ENCODE measurements around the gene CAPZA2.
A peak's percentile ranks its signal among the peaks of the same experiment; 100 is the strongest.
"Not testable (repeated sequence)": the region's sequence is repeated elsewhere in the genome, so short reads cannot be mapped to it uniquely, and the experiment has no call there.

CAPZA2 gene

GRCh38 chr7:116933465-116933864, 71.1 kb downstream of the CAPZA2 start:
- no peaks in the 10 kb centered on the region for H3K4me1 ChIP-seq (ENCODE audit: control insufficient read depth, insufficient read depth, low read length)
- no peaks in the 10 kb centered on the region for H3K27me3 ChIP-seq (ENCODE audit: control insufficient read depth, insufficient read depth, low read length)
- H3K9ac ChIP-seq (ENCODE audit: low read length) = no peak overlapping the region
- H3K27ac ChIP-seq (ENCODE audit: low read depth, low read length) = no peak overlapping the region
- H3K4me3 ChIP-seq (ENCODE audit: low read length) = no peak overlapping the region
- no peaks in the 10 kb centered on the region for H3K36me3 ChIP-seq (ENCODE audit: control insufficient read depth, insufficient read depth, low read length)

- Histone ChIP-seq H3K4me1 (ENCODE audit: control insufficient read depth, insufficient read depth, low read length) (no peaks in the 10 kb centered on the region), H3K27me3 (ENCODE audit: control insufficient read depth, insufficient read depth, low read length) (no peaks in the 10 kb centered on the region), H3K4me3 (ENCODE audit: low read length) (no peak overlapping the region), H3K36me3 (ENCODE audit: control insufficient read depth, insufficient read depth, low read length) (no peaks in the 10 kb centered on the region), H3K27ac (ENCODE audit: low read depth, low read length) (no peak overlapping the region), H3K9ac (ENCODE audit: low read length) (no peak overlapping the region)
Measured at GRCh38 chr7:116934580-116934979, 72.2 kb downstream of the CAPZA2 start.

GRCh38 chr7:116936844-116937243, 74.5 kb downstream of the CAPZA2 start:
- not testable (repeated sequence) for H3K36me3 ChIP-seq (ENCODE audit: control insufficient read depth, insufficient read depth, low read length); H3K4me1 ChIP-seq (ENCODE audit: control insufficient read depth, insufficient read depth, low read length); H3K27me3 ChIP-seq (ENCODE audit: control insufficient read depth, insufficient read depth, low read length); H3K9ac ChIP-seq (ENCODE audit: low read length); H3K4me3 ChIP-seq (ENCODE audit: low read length); H3K27ac ChIP-seq (ENCODE audit: low read depth, low read length)

- Histone ChIP-seq H3K4me1 (ENCODE audit: control insufficient read depth, insufficient read depth, low read length) (no peaks in the 10 kb centered on the region), H3K36me3 (ENCODE audit: control insufficient read depth, insufficient read depth, low read length) (no peaks in the 10 kb centered on the region), H3K9ac (ENCODE audit: low read length) (no peak overlapping the region), H3K27ac (ENCODE audit: low read depth, low read length) (no peak overlapping the region), H3K4me3 (ENCODE audit: low read length) (no peak overlapping the region), H3K27me3 (ENCODE audit: control insufficient read depth, insufficient read depth, low read length) (no peaks in the 10 kb centered on the region)
Measured at GRCh38 chr7:116938678-116939077, 76.3 kb downstream of the CAPZA2 start.

GRCh38 chr7:116940689-116941370, 78.4 kb downstream of the CAPZA2 start:
- Histone ChIP-seq H3K27me3 (ENCODE audit: control insufficient read depth, insufficient read depth, low read length) (no peaks in the 10 kb centered on the region), H3K4me3 (ENCODE audit: low read length) (no peak overlapping the region), H3K4me1 (ENCODE audit: control insufficient read depth, insufficient read depth, low read length) (no peaks in the 10 kb centered on the region), H3K27ac (ENCODE audit: low read depth, low read length) (no peak overlapping the region), H3K36me3 (ENCODE audit: control insufficient read depth, insufficient read depth, low read length) (no peaks in the 10 kb centered on the region), H3K9ac (ENCODE audit: low read length) (no peak overlapping the region)

GRCh38 chr7:116942504-116942903, 80.1 kb downstream of the CAPZA2 start:
- Histone ChIP-seq H3K9ac (ENCODE audit: low read length) (no peak overlapping the region), H3K4me3 (ENCODE audit: low read length) (no peak overlapping the region), H3K27me3 (ENCODE audit: control insufficient read depth, insufficient read depth, low read length) (no peaks in the 10 kb centered on the region), H3K27ac (ENCODE audit: low read depth, low read length) (no peak overlapping the region), H3K36me3 (ENCODE audit: control insufficient read depth, insufficient read depth, low read length) (no peaks in the 10 kb centered on the region), H3K4me1 (ENCODE audit: control insufficient read depth, insufficient read depth, low read length) (no peaks in the 10 kb centered on the region)

GRCh38 chr7:116948934-116949333, 86.5 kb downstream of the CAPZA2 start:
- Histone ChIP-seq H3K9ac (ENCODE audit: low read length) (no peak overlapping the region), H3K27ac (ENCODE audit: low read depth, low read length) (no peak overlapping the region), H3K4me3 (ENCODE audit: low read length) (no peak overlapping the region)

GRCh38 chr7:116949941-116950801, 87.8 kb downstream of the CAPZA2 start:
- Histone ChIP-seq H3K4me3 (ENCODE audit: low read length) (no peak overlapping the region), H3K36me3 (ENCODE audit: control insufficient read depth, insufficient read depth, low read length) (no peaks in the 10 kb centered on the region), H3K27me3 (ENCODE audit: control insufficient read depth, insufficient read depth, low read length) (no peaks in the 10 kb centered on the region), H3K4me1 (ENCODE audit: control insufficient read depth, insufficient read depth, low read length) (peaks cover 4% of the 10 kb centered on the region), H3K27ac (ENCODE audit: low read depth, low read length) (no peak overlapping the region), H3K9ac (ENCODE audit: low read length) (no peak overlapping the region)

More at GRCh38 chr7:116948934-116949333, 86.5 kb downstream of the CAPZA2 start:
- Histone ChIP-seq H3K36me3 (ENCODE audit: control insufficient read depth, insufficient read depth, low read length) (no peaks in the 10 kb centered on the region), H3K4me1 (ENCODE audit: control insufficient read depth, insufficient read depth, low read length) (no peaks in the 10 kb centered on the region), H3K27me3 (ENCODE audit: control insufficient read depth, insufficient read depth, low read length) (no peaks in the 10 kb centered on the region)

GRCh38 chr7:116950889-116951351, 88.5 kb downstream of the CAPZA2 start:
- H3K27ac ChIP-seq (ENCODE audit: low read depth, low read length) = no peak overlapping the region
- H3K4me1 ChIP-seq (ENCODE audit: control insufficient read depth, insufficient read depth, low read length) = peaks cover 7% of the 10 kb centered on the region
- no peak overlapping the region for H3K9ac ChIP-seq (ENCODE audit: low read length)
- H3K4me3 ChIP-seq (ENCODE audit: low read length) = no peak overlapping the region
- no peaks in the 10 kb centered on the region for H3K36me3 ChIP-seq (ENCODE audit: control insufficient read depth, insufficient read depth, low read length)
- H3K27me3 ChIP-seq (ENCODE audit: control insufficient read depth, insufficient read depth, low read length) = no peaks in the 10 kb centered on the region

- no peaks in the 10 kb centered on the region for H3K27me3 ChIP-seq (ENCODE audit: control insufficient read depth, insufficient read depth, low read length)
- H3K9ac ChIP-seq (ENCODE audit: low read length) = no peak overlapping the region
- no peak overlapping the region for H3K27ac ChIP-seq (ENCODE audit: low read depth, low read length)
- H3K36me3 ChIP-seq (ENCODE audit: control insufficient read depth, insufficient read depth, low read length) = no peaks in the 10 kb centered on the region
- H3K4me3 ChIP-seq (ENCODE audit: low read length) = peak overlapping the region; percentile 10
- peaks cover 13% of the 10 kb centered on the region for H3K4me1 ChIP-seq (ENCODE audit: control insufficient read depth, insufficient read depth, low read length)
Measured at GRCh38 chr7:116951366-116952292, 89.2 kb downstream of the CAPZA2 start.

- Histone ChIP-seq H3K4me1 (ENCODE audit: control insufficient read depth, insufficient read depth, low read length) (peaks cover 14% of the 10 kb centered on the region), H3K9ac (ENCODE audit: low read length) (peak overlapping the region; percentile 70), H3K27ac (ENCODE audit: low read depth, low read length) (peak overlapping the region; percentile 95), H3K27me3 (ENCODE audit: control insufficient read depth, insufficient read depth, low read length) (no peaks in the 10 kb centered on the region), H3K36me3 (ENCODE audit: control insufficient read depth, insufficient read depth, low read length) (no peaks in the 10 kb centered on the region), H3K4me3 (ENCODE audit: low read length) (peak overlapping the region; percentile 91)
Measured at GRCh38 chr7:116952635-116953371, 90.4 kb downstream of the CAPZA2 start.

Data from rectal smooth muscle tissue (tissue), 1 donor.